HG03039 (cell line): ENCODE measurements around the gene FAM200A.
"Not testable (repeated sequence)": the region's sequence is repeated elsewhere in the genome, so short reads cannot be mapped to it uniquely, and the experiment has no call there.

ENCODE experiments used
- ATAC-seq: cut with Tn5 transposase; IDR thresholded peaks from one replicate; pipeline ENCODE4 v1.9.1; 2021; ENCODE audit warnings: mild to moderate bottlenecking, moderate library complexity; ENCODE audit not compliant: unreplicated experiment

Gene FAM200A

DNA sequence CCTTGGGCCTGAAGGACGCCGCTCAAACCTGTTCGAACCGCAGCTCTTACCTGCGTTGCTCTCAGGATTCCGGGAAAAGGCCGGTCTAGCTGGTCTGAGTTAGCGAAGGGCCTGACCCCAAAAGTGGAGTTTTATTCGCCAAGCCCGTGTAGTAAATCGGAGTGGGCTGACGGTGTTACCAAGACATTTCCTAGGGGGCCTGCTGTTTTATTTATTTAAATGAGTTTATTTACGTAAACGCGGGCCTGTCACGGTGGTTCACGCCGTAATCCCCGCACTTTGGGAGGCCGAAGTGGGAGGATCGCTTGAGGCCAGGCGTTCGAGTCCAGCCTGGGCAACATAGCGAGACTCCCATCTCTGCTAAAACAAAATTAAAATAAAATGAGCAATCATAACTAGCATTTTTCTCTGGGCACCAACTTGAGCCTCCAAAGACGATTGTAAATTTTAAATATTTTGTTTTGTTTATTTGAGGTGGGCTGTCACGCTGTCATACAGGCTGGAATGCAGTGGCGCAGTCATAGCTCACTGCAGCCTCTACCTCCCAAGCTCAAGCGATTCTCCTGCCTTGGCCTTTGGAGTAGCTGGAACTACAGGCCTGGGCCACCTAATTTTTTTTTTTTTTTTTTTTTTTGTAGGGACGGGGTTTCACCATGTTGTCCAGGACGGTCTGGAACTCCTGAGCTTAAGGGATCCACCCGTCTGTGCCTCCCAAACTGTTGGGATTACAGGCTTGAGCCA is 7.4 kb upstream of the FAM200A start:
- ATAC-seq: no peak

DNA sequence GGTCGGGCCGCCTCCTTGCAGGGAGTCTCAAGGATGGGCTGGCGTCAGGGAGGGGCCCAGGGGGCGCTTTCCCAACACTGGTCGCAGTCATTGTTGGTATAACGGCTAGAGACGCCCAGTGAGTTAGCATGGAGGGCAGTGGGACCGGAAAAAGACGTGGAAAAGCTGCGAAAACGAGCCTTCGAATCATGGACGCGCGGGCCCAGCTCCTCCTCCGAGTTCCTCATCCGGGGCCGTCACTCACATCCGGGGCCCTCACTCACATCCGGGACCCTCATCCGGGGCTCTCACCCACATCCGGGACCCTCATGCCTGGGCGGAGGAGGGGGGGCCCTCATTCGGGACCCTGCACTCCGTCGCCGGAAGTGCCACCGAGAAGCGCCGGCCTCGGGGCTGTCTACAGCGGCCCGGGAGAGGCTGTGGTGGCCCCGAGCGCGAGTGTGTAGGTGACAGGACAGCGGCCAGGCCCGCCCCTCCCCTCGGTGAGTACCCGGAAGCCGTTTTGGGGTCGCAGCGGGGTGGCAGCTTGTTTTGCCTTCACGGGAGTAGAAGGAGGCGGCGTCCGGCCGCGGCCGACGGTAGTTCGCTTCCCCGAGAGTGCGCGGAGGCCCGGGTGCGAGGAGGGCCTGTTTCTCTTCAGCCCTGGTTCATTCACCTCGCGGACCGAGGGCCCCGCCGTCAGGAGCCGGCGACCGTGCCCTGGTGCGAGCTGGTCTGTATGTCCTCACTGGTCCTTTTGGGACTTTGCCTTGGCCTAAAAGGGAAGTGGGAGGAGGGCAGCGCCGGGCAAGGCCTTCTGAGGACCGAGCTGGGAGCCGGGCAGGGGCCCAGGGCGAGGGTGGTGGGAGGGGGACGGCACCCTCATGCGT is 6.6 kb upstream of the FAM200A start, which contains the start of gene ZNF655:
Gene ZNF655 (plus strand): TSS at position 337 of the 869 bp plus-strand sequence. CDS start 1,918 bp downstream, outside the sequence.
- peak; percentile 80 for ATAC-seq

- ATAC-seq: no peak
Observed at GRCh38 chr7:99557940-99558305, 6.0 kb upstream of the FAM200A start.

GRCh38 chr7:99557196-99557607 is 5.3 kb upstream of the FAM200A start:
- no peak for ATAC-seq

DNA sequence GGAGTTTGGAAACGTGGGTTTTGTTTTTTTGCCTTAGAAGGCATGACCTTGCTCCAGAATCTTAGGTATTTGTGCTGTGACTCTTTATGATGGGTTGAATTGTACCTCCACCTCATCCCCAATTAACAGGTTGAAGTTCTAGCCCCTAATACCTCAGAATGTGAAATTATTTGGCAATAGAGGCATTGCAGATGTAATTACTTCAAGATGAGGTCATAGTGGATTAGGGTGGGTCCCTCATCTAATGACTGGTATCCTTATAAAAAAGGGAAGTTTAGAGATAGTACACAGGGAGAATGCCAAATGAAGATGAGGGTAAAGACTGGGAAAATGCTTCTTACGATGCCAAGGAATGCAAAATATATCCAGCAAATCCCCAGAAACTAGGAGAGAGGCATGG is 3.0 kb upstream of the FAM200A start:
- ATAC-seq: no peak

DNA sequence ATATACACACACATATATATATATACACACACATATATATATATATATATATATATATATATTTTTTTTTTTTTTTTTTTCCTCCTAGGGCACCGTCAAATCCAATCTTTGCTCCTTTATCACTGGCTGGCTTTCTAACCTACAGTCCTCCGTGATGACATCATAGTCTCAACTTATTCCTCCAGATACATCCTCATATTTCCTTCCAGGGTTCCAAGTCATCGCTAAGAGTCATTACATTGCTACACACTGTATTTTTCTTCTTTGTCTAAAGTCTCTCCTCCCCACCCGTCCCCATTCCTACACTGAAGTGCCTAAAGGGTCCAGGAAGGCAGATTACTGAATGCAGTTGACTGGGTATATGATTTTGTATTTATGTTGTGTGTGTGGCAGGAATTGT is 1.1 kb upstream of the FAM200A start:
- no peak for ATAC-seq

DNA sequence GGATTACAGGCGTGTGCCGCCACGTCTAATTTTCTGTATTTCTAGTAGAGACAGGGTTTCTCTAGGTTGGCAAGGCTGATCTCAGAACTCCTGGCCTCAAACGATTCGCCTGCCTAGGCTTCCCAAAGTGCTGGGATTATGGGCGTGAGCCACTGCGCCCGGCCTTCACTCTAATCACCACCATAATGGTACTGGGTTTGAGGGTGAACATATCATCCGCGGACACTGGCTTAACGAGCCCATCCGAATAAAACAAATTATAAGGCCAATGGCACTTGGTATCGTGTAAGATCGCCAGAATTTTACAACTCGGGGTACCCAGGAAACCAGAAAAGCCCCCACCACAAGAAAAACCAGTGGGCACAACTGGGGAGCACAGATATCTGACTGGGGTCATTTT is 580 bp downstream of the FAM200A start:
- no peak for ATAC-seq

DNA sequence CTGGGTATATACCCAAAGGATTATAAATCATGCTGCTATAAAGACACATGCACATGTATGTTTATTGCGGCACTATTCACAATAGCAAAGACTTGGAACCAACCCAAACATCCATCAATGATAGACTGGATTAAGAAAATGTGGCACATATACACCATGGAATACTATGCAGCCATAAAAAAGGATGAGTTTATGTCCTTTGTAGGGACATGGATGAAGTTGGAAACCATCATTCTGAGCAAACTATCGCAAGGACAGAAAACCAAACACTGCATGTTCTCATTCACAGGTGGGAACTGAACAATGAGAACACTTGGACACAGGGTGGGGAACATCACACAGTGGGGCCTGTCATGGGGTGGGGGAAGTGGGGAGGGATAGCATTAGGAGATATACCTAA is 2.4 kb downstream of the FAM200A start:
- not testable (repeated sequence) for ATAC-seq

GRCh38 chr7:99545308-99545707 is 6.6 kb downstream of the FAM200A start:
- not testable (repeated sequence) for ATAC-seq

GRCh38 chr7:99543916-99544315 is 8.0 kb downstream of the FAM200A start:
- ATAC-seq: no peak

GRCh38 chr7:99543081-99543671 is 8.7 kb downstream of the FAM200A start:
- no peak for ATAC-seq

GRCh38 chr7:99541212-99541611 is 10.7 kb downstream of the FAM200A start:
- ATAC-seq: no peak

GRCh38 chr7:99540542-99540941 is 11.4 kb downstream of the FAM200A start:
- no peak for ATAC-seq

DNA sequence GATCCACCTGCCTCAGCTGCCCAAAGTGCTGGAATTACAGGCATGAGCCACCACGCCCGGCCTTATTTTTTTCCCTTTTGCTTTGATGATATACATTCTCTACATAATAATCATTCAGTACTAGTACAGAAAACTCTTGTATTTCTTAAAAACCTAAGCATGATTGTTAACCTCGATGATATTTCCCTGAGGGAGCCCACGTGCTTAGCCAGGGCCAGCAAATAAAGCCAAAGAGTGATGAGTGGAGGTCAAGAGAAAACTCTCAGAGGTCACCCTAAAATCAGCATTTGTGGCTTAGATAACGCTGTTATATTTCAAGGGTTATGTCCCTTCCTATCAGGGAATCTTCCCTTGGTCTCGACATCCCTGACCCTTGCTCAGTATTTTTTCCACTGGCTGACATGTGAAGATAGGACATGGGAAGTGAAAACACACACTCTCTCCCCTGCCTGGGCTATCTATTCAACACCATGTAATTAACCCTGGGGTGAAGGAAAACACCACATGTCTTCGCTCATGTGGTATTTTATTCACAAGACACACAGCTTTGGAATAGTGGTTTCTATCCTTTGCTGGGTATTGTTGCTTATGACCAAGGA is 12.6 kb downstream of the FAM200A start:
- no peak for ATAC-seq

DNA sequence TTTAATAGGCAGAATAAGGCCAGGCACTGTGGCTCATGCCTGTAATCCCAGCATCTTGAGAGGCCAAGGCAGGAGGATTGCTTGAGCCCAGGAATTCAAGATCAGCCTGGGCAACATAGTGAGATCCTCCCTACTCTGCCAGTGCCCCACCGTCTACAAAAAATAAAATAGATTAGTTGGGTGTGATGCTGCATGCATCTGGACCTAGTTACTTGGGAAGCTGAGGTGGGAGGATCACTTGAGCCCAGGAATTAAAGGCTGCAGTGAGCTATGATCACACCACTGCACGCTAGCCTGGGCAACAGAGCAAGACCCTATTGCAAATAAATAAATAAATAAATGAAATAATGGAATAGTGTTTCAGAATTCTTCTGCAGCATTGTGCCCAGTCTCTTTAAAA is 16.2 kb downstream of the FAM200A start:
- ATAC-seq: no peak

GRCh38 chr7:99531354-99531765 is 20.6 kb downstream of the FAM200A start:
- no peak for ATAC-seq

GRCh38 chr7:99525713-99526440 is 26.0 kb downstream of the FAM200A start:
- no peak for ATAC-seq

GRCh38 chr7:99521399-99521798 is 30.5 kb downstream of the FAM200A start:
- ATAC-seq: no peak

DNA sequence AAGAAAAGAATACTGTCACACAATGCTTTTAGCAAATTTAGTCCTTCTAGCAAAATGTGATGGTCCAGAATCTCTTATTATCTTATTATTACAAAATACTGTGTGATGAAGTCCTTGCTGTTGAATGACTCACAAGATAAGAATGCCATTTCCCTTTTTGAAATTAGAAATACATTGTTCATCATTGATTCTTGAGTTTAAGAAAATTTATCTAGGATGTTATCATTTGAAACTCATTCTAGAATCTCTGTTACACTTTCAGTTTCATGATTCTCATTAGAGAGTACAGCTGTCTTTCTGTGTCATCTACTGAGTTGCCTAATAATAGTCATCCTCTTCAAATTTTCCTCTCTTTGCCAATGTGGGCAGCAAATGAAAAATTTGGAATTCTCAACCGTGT is 37.9 kb downstream of the FAM200A start:
- no peak for ATAC-seq

DNA sequence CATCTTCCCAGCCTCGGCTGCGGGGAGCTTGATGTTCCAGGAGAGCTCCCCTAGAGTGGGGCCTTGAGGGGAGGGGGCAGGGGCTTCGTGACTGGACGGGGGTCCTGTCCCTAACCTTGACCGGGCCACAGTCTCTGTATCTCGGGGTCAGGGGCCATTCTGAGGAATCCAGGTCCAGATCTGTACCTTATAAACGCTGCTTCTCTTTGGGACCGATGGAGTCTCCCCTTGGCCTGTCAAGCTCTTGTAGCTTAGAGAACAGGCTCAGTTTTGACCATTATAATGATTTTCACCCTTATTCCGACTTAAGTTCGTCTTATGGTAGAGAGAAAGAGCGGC is 46.6 kb downstream of the FAM200A start:
- no peak for ATAC-seq
